ENCODE results near the gene SCARF2. TPM values are rescaled to one million over a fixed set of nuclear protein-coding genes. Genes with fewer than 3 reads are reported as not detected.
A peak's percentile ranks its signal among the peaks of the same experiment; 100 is the strongest.

The SCARF2 gene
- total RNA-seq, 4 donors from 2014 or later, result 9.4 to 17.9 (median 12.3) TPM

GRCh38 chr22:20436768-20437612 lies 635 bp downstream of the SCARF2 start:
- peak; percentile 41 for ATAC-seq (ENCODE audit: low FRiP score)
- TF ChIP-seq, protein P1, sequence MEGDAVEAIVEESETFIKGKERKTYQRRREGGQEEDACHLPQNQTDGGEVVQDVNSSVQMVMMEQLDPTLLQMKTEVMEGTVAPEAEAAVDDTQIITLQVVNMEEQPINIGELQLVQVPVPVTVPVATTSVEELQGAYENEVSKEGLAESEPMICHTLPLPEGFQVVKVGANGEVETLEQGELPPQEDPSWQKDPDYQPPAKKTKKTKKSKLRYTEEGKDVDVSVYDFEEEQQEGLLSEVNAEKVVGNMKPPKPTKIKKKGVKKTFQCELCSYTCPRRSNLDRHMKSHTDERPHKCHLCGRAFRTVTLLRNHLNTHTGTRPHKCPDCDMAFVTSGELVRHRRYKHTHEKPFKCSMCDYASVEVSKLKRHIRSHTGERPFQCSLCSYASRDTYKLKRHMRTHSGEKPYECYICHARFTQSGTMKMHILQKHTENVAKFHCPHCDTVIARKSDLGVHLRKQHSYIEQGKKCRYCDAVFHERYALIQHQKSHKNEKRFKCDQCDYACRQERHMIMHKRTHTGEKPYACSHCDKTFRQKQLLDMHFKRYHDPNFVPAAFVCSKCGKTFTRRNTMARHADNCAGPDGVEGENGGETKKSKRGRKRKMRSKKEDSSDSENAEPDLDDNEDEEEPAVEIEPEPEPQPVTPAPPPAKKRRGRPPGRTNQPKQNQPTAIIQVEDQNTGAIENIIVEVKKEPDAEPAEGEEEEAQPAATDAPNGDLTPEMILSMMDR (IDR thresholded peaks at IDR 0.05), result no peak
- DNase-seq (ENCODE audit: low spot score), result no peak

DNA sequence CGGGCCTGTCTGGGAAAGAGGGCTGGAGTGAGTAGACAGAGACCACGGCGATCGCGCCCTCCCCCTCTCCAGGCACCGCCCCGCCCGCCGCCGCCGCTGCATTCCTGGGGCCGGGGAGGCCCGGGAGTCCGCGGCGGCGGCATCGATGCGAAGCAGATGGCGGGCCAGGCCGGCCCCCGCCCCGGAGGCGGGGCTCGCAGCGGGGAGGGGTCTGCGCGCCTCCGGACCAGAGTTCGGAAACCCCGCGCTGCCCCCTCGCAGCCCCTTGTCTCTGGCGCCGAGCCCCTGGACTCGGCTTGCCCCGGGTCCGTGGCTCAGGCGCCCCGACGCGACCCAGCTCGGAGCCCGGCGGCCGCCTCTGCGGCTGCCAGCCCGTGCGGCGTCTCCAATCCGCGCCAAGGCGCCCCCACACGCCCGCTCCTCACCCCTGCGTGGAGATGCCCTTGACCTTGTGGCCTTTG lies 1.3 kb downstream of the SCARF2 start:
- ATAC-seq (ENCODE audit: low FRiP score) (no peak), DNase-seq (ENCODE audit: low spot score) (no peak)
- TF ChIP-seq, protein P1 (IDR thresholded peaks at IDR 0.05), result no peak

DNA sequence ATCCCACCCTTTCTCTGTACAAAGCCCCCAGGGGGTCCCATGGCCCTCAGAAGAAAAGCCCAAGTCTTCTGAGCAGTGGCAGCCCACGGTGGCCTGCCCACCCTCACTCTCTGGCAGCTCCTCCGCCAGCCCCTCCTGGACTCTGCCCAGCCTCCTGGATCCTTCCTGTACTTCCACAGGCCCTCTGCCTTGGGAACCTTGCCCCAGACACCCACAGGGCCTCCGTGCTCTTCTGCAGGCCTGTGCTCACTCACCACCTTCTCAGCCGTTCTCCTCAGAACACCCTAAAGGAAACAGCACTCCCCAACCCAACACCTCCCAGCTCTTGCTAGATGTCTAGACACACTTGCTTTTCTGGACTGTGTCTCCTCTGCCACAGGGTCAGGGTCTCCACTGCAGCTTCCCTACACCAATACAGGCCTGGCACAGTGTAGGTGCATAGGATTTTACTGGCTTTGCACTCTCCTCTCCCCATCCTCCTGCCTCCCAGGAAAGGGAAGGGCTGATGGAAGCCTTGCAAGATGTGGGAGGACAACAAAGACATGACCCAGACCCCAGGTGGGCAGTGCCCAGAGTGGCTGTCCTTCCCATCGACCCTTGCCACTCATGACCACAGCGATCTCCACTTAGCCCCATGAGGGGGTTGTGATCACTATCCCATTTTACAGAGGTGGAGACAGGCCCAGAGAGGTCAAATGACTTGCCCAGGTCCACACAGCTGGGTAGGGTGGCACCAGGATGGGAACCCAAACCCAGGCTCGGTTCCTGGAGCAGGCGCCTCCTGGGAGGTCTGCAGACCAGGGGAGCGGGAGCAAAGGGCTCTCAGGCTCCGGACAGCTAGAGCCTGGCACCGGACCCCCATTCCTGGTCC lies 2.0 kb downstream of the SCARF2 start:
- TF ChIP-seq, protein P1 (IDR thresholded peaks at IDR 0.05), result no peak
- ATAC-seq (ENCODE audit: low FRiP score), result no peak
- no peak for DNase-seq (ENCODE audit: low spot score)

DNA sequence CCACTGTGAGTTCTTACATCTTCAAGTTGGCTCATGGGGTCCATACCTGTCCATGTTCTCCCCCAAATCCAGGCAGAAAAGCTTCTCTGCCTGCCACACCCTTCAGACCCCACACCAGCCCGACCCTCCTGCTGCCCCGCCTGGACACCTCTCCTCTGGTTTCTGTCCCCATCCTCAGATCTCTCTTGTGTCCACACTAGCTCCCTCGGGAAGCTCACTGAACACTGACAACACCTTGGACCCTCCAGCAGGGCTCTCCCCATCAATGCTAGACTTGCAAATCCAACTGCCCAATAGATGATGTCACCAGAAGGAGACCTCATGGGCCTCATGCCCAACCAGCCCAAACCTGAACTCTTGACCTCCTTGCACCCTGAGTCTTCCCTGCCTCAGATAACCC lies 2.9 kb downstream of the SCARF2 start:
- ATAC-seq (ENCODE audit: low FRiP score) (no peak), DNase-seq (ENCODE audit: low spot score) (no peak)
- TF ChIP-seq, protein P1 (IDR thresholded peaks at IDR 0.05), result no peak

DNA sequence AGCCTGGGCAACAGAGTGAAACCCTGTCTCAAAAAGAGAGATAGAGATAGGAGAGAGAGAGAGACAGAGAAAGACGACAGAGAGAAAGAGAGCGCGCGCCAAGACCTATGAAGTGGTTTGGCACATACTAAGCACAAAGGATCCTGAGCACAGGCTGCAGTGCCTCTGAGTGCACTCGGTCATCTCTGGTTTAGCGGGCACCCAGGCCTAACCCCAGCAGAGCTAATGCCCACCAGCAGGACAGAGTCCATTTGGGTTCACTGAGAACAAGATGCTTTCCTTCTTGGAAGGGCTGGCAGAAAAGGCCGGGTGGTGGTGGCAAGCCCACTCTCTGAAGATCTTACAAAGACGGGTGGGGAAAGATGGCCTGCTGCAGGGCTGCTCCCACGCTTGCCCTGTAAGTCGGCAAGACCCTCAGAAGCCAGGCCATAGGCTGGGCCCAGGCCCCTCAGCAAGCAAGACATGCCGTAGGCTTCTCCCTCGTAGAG lies 3.3 kb downstream of the SCARF2 start:
- no peak for DNase-seq (ENCODE audit: low spot score)
- ATAC-seq (ENCODE audit: low FRiP score), result no peak
- TF ChIP-seq, protein P1 (IDR thresholded peaks at IDR 0.05), result no peak

- DNase-seq (ENCODE audit: low spot score) (no peak), ATAC-seq (ENCODE audit: low FRiP score) (no peak)
- TF ChIP-seq, protein P1 (IDR thresholded peaks at IDR 0.05), result no peak
Observed at GRCh38 chr22:20433686-20434241, 3.9 kb downstream of the SCARF2 start.
